SK-N-MC (cell line): ENCODE measurements around the gene METRN.

Experiments used
- EZH2 ChIP-seq: fragments of 200-600 bp; sonication (generic); IDR thresholded peaks from one replicate; pipeline ENCODE4 v1.6.1; 2017; ENCODE audit warnings: antibody characterized with exemption
- POLR2AphosphoS5 ChIP-seq: IDR thresholded peaks from 2 replicates; pipeline ENCODE4 v1.6.1; 2012; ENCODE audit warnings: mild to moderate bottlenecking, low read depth, low read length, borderline replicate concordance

- TF ChIP-seq POLR2AphosphoS5 (no peak), EZH2 (no peak)
Measured at GRCh38 chr16:708019-708418, 6.9 kb upstream of the METRN start.
